HFFc6 (cell line): Measurements from ENCODE around the gene NFIA. TPM values are rescaled to one million over a fixed set of nuclear protein-coding genes. Genes with fewer than 3 reads are reported as not detected.
A peak's percentile ranks its signal among the peaks of the same experiment; 100 is the strongest.

Source experiments
- DNase-seq: peaks from one replicate; pipeline ENCODE4 v3.0.0-alpha.2; 2018
- H3K27ac Mint-ChIP-seq: 2 replicates; pipeline ENCODE4 v1.8.0; 2020; ENCODE audit warnings: mild to moderate bottlenecking, mixed read lengths
- H3K27me3 Mint-ChIP-seq: 2 replicates; pipeline ENCODE4 v1.8.0; 2021; ENCODE audit warnings: mild to moderate bottlenecking, moderate library complexity, mixed read lengths; ENCODE audit not compliant: insufficient read depth
- H3K36me3 Mint-ChIP-seq: 2 replicates; pipeline ENCODE4 v1.8.0; 2021; ENCODE audit warnings: low read depth, mixed read lengths
- H3K4me1 Mint-ChIP-seq: 2 replicates; pipeline ENCODE4 v1.8.0; 2020; ENCODE audit warnings: low read depth, mixed read lengths
- H3K4me3 Mint-ChIP-seq: 2 replicates; pipeline ENCODE4 v1.8.0; 2020; ENCODE audit warnings: mild to moderate bottlenecking, moderate library complexity, mixed read lengths
- H3K9me3 Mint-ChIP-seq: 2 replicates; pipeline ENCODE4 v1.8.0; 2020; ENCODE audit warnings: mild to moderate bottlenecking, mixed read lengths
- CTCF ChIP-seq: fragments of 200-600 bp; sonication (generic); IDR thresholded peaks from 2 replicates; pipeline ENCODE4 v1.5.0; 2021; ENCODE audit warnings: antibody characterized with exemption, mild to moderate bottlenecking
- total RNA-seq, 6 experiments: library from RNA; stranded (reverse); fragmentation: NEBNext Ultra II Directional; extraction: Animal tissue kit (Norgen Biotek cat#: 25700); gene quantifications; 2 replicates in 1 of 6; 3 replicates in 5 of 6; pipeline ENCODE4 v1.2.3, GENCODE V29; 2021

The NFIA gene
- total RNA-seq, 6 experiments from 2014 or later, result 8.5 to 11.3 (median 10.4) TPM

- peak; percentile 69 for DNase-seq
- H3K9me3 Mint-ChIP-seq, result no peaks in the 10 kb centered on the region
- peaks cover 52% of the 10 kb centered on the region for H3K4me1 Mint-ChIP-seq
- H3K36me3 Mint-ChIP-seq, result no peaks in the 10 kb centered on the region
- peak overlapping the region; percentile 90 for H3K27ac Mint-ChIP-seq
- no peak for TF ChIP-seq CTCF
- H3K27me3 Mint-ChIP-seq, result peaks cover 2% of the 10 kb centered on the region; the same call in 1 of the 2 replicates
- peak overlapping the region; percentile 91 for H3K4me3 Mint-ChIP-seq
Measured at GRCh38 chr1:61076728-61077675, 5.4 kb upstream of the NFIA start.

- peak; percentile 100 for DNase-seq
- Mint-ChIP-seq H3K27me3 (peaks cover 2% of the 10 kb centered on the region; the same call in 1 of the 2 replicates), H3K9me3 (no peaks in the 10 kb centered on the region), H3K36me3 (no peaks in the 10 kb centered on the region), H3K4me1 (peaks cover 52% of the 10 kb centered on the region), H3K27ac (peak overlapping the region; percentile 90), H3K4me3 (peak overlapping the region; percentile 91)
- TF ChIP-seq CTCF, result peak; percentile 14; the same call in 1 of the 2 replicates
Measured at GRCh38 chr1:61077676-61078541, 4.5 kb upstream of the NFIA start.

GRCh38 chr1:61078618-61079295 is 3.6 kb upstream of the NFIA start:
- peak overlapping the region; percentile 91 for H3K4me3 Mint-ChIP-seq
- peaks cover 2% of the 10 kb centered on the region; the same call in 1 of the 2 replicates for H3K27me3 Mint-ChIP-seq
- no peak for TF ChIP-seq CTCF
- peaks cover 52% of the 10 kb centered on the region for H3K4me1 Mint-ChIP-seq
- H3K9me3 Mint-ChIP-seq, result no peaks in the 10 kb centered on the region
- no peak for DNase-seq
- peak overlapping the region; percentile 90 for H3K27ac Mint-ChIP-seq
- H3K36me3 Mint-ChIP-seq, result no peaks in the 10 kb centered on the region

- H3K4me1 Mint-ChIP-seq, result peaks cover 58% of the 10 kb centered on the region
- H3K27me3 Mint-ChIP-seq, result peaks cover 2% of the 10 kb centered on the region; the same call in 1 of the 2 replicates
- H3K9me3 Mint-ChIP-seq, result no peaks in the 10 kb centered on the region
- no peak for DNase-seq
- TF ChIP-seq CTCF, result no peak
- H3K27ac Mint-ChIP-seq, result peak overlapping the region; percentile 62
- H3K4me3 Mint-ChIP-seq, result peak overlapping the region; percentile 86; the same call in 1 of the 2 replicates
- no peaks in the 10 kb centered on the region for H3K36me3 Mint-ChIP-seq
Measured at GRCh38 chr1:61079296-61079897, 3.0 kb upstream of the NFIA start.

GRCh38 chr1:61079898-61080336 is 2.4 kb upstream of the NFIA start:
- H3K36me3 Mint-ChIP-seq, result no peaks in the 10 kb centered on the region
- H3K4me1 Mint-ChIP-seq, result peaks cover 63% of the 10 kb centered on the region
- no peaks in the 10 kb centered on the region for H3K9me3 Mint-ChIP-seq
- peak overlapping the region; percentile 62 for H3K27ac Mint-ChIP-seq
- peaks cover 2% of the 10 kb centered on the region; the same call in 1 of the 2 replicates for H3K27me3 Mint-ChIP-seq
- peak; percentile 52 for DNase-seq
- peak; percentile 59 for TF ChIP-seq CTCF
- H3K4me3 Mint-ChIP-seq, result peak overlapping the region; percentile 86
